Neural cell (in vitro differentiated cells): ENCODE measurements around the gene SPOCK1. TPM values are rescaled to one million over a fixed set of nuclear protein-coding genes. Genes with fewer than 3 reads are reported as not detected.

ENCODE experiments used
- H2AFZ ChIP-seq: fragments of 200-600, 300-800 bp; sonication (generic), shearing (Covaris generic); 2 replicates; pipeline ENCODE4 v1.6.0; 2014; ENCODE audit warnings: low read depth, mild to moderate bottlenecking, antibody characterized with exemption, low read length, moderate library complexity
- H3F3A ChIP-seq: fragments of 200-600 bp; shearing (Covaris generic); 2 replicates; pipeline ENCODE4 v1.6.1; 2016; ENCODE audit warnings: mild to moderate bottlenecking, moderate library complexity, mixed read lengths, antibody characterized with exemption, low read length; ENCODE audit not compliant: insufficient read depth, poor library complexity, severe bottlenecking
- H3K27ac ChIP-seq: fragments of 200-600, 300-800 bp; sonication (generic), shearing (Covaris generic); 2 replicates; pipeline ENCODE4 v1.5.1; 2014; ENCODE audit warnings: mild to moderate bottlenecking, low read length, moderate library complexity
- H3K27me3 ChIP-seq: fragments of 300-800, 200-600 bp; sonication (generic), shearing (Covaris generic); 2 replicates; pipeline ENCODE4 v1.6.0; 2014; ENCODE audit warnings: mild to moderate bottlenecking, low read depth, low read length, moderate library complexity; ENCODE audit not compliant: insufficient read depth
- H3K36me3 ChIP-seq: fragments of 300-800, 200-600 bp; sonication (generic), shearing (Covaris generic); 2 replicates; pipeline ENCODE4 v1.5.1; 2014; ENCODE audit warnings: mild to moderate bottlenecking, antibody characterized with exemption, low read length, moderate library complexity; ENCODE audit not compliant: insufficient read depth
- H3K4me2 ChIP-seq: fragments of 300-800, 200-600 bp; sonication (generic), shearing (Covaris generic); 2 replicates; pipeline ENCODE4 v1.6.0; 2014; ENCODE audit warnings: mild to moderate bottlenecking, low read length
- H3K4me3 ChIP-seq: fragments of 300-800, 200-600 bp; sonication (generic), shearing (Covaris generic); 2 replicates; pipeline ENCODE4 v1.5.1; 2014; ENCODE audit warnings: mild to moderate bottlenecking, low read length, moderate library complexity
- H3K79me2 ChIP-seq: fragments of 200-600 bp; shearing (Covaris generic); replicated peaks from 2 replicates; pipeline ENCODE4 v1.6.0; 2014; ENCODE audit warnings: mild to moderate bottlenecking, low read length, moderate library complexity; ENCODE audit not compliant: insufficient read depth
- H3K9ac ChIP-seq: fragments of 300-800, 200-600 bp; sonication (generic), shearing (Covaris generic); 2 replicates; pipeline ENCODE4 v1.6.1; 2016; ENCODE audit warnings: mild to moderate bottlenecking, low read length, mixed read lengths
- H3K9me2 ChIP-seq: fragments of 200-600 bp; shearing (Covaris generic); 2 replicates; pipeline ENCODE4 v1.6.1; 2016; ENCODE audit warnings: mild to moderate bottlenecking, low read length, mixed read lengths; ENCODE audit not compliant: insufficient read depth
- H3K9me3 ChIP-seq: fragments of 200-600, 300-800 bp; sonication (generic), shearing (Covaris generic); 2 replicates; pipeline ENCODE4 v1.6.1; 2016; ENCODE audit warnings: mild to moderate bottlenecking, mixed run types, low read length, moderate library complexity, mixed read lengths
- H4K20me1 ChIP-seq: fragments of 200-600 bp; shearing (Covaris generic); 2 replicates; pipeline ENCODE4 v1.6.1; 2016; ENCODE audit warnings: mild to moderate bottlenecking, mixed run types; ENCODE audit not compliant: insufficient read depth
- CTCF ChIP-seq: fragments of 450-650 bp; IDR thresholded peaks from 2 replicates; pipeline ENCODE4 v1.5.1; 2014; ENCODE audit warnings: antibody characterized with exemption, mild to moderate bottlenecking, moderate library complexity; ENCODE audit not compliant: poor library complexity, severe bottlenecking
- EP300 ChIP-seq: fragments of 450-650 bp; conservative IDR thresholded peaks from 2 replicates; pipeline ENCODE4 v1.6.1; 2014; ENCODE audit warnings: antibody characterized with exemption, mild to moderate bottlenecking, moderate library complexity; ENCODE audit not compliant: poor library complexity, severe bottlenecking
- EZH2 ChIP-seq: fragments of 200-600, 300-800 bp; shearing (Covaris generic), sonication (generic); IDR thresholded peaks from 2 replicates; pipeline ENCODE4 v1.6.1; 2014; ENCODE audit warnings: antibody characterized with exemption, low read length, borderline replicate concordance, mild to moderate bottlenecking; ENCODE audit not compliant: insufficient read depth, poor library complexity, severe bottlenecking
- MXI1 ChIP-seq: fragments of 450-650 bp; conservative IDR thresholded peaks from 2 replicates; pipeline ENCODE4 v1.6.1; 2014; ENCODE audit warnings: antibody characterized with exemption, mild to moderate bottlenecking; ENCODE audit not compliant: poor library complexity, severe bottlenecking
- POLR2AphosphoS5 ChIP-seq: IDR thresholded peaks from 2 replicates; pipeline ENCODE4 v1.6.1; 2012
- RAD21 ChIP-seq: fragments of 450-650 bp; conservative IDR thresholded peaks from 2 replicates; pipeline ENCODE4 v1.6.1; 2014; ENCODE audit warnings: antibody characterized with exemption, mild to moderate bottlenecking, moderate library complexity
- REST ChIP-seq: IDR thresholded peaks from 2 replicates; pipeline ENCODE4 v1.6.1; 2012; ENCODE audit warnings: borderline replicate concordance
- SMC3 ChIP-seq: fragments of 450-650 bp; conservative IDR thresholded peaks from 2 replicates; pipeline ENCODE4 v1.6.1; 2014; ENCODE audit warnings: antibody characterized with exemption, mild to moderate bottlenecking, moderate library complexity; ENCODE audit not compliant: poor library complexity
- TAF1 ChIP-seq: IDR thresholded peaks from 2 replicates; pipeline ENCODE4 v1.6.1; 2012; ENCODE audit warnings: low read depth
- polyA plus RNA-seq: library from polyadenylated mRNA; depleted of rRNA; stranded (reverse); fragments of >200 nt; gene quantifications from 2 replicates; pipeline ENCODE4 v1.2.3, GENCODE V29; 2014

Gene SPOCK1
- polyA plus RNA-seq, 1 donor from 2014 or later = 33.6 TPM

GRCh38 chr5:137147346-137147745 is 351.8 kb downstream of the SPOCK1 start:
- H3K4me2 ChIP-seq = peak overlapping the region; percentile 78

GRCh38 chr5:137146402-137146890 is 352.7 kb downstream of the SPOCK1 start:
- H3K9me2 ChIP-seq = no peaks in the 10 kb centered on the region
- H3K36me3 ChIP-seq = no peaks in the 10 kb centered on the region
- TF ChIP-seq MXI1 (peak; percentile 5), RAD21 (peak; percentile 55), EZH2 (no peak), SMC3 (peak; percentile 30), EP300 (peak; percentile 93), REST (peak; percentile 83), CTCF (no peak), TAF1 (peak; percentile 75), POLR2AphosphoS5 (peak; percentile 94)
- no peaks in the 10 kb centered on the region for H3K27me3 ChIP-seq
- H4K20me1 ChIP-seq = no peaks in the 10 kb centered on the region
- peak overlapping the region; percentile 80 for H3K9ac ChIP-seq
- peak overlapping the region; percentile 99 for H3K27ac ChIP-seq
- peak overlapping the region; percentile 40 for H2AFZ ChIP-seq
- peaks cover 6% of the 10 kb centered on the region for H3F3A ChIP-seq
- H3K4me3 ChIP-seq = peak overlapping the region; percentile 60
- H3K4me2 ChIP-seq = peak overlapping the region; percentile 78
- H3K9me3 ChIP-seq = no peaks in the 10 kb centered on the region
- H3K79me2 ChIP-seq = no peaks in the 10 kb centered on the region

More at GRCh38 chr5:137147346-137147745, 351.8 kb downstream of the SPOCK1 start:
- H3K79me2 ChIP-seq = no peaks in the 10 kb centered on the region
- peak overlapping the region; percentile 60 for H3K4me3 ChIP-seq
- H3K27me3 ChIP-seq = no peaks in the 10 kb centered on the region
- no peaks in the 10 kb centered on the region for H4K20me1 ChIP-seq
- peaks cover 6% of the 10 kb centered on the region for H3F3A ChIP-seq
- peak overlapping the region; percentile 80 for H3K9ac ChIP-seq
- no peaks in the 10 kb centered on the region for H3K9me2 ChIP-seq
- H3K27ac ChIP-seq = peak overlapping the region; percentile 99
- H3K36me3 ChIP-seq = no peaks in the 10 kb centered on the region
- TF ChIP-seq POLR2AphosphoS5 (no peak), EP300 (no peak), RAD21 (no peak), EZH2 (no peak), CTCF (no peak), SMC3 (no peak)
- no peak overlapping the region for H2AFZ ChIP-seq
- no peaks in the 10 kb centered on the region for H3K9me3 ChIP-seq
